ENCODE results near the gene DNMT1. TPM values are rescaled to one million over a fixed set of nuclear protein-coding genes. Genes with fewer than 3 reads are reported as not detected.
"Not testable (repeated sequence)": the region's sequence is repeated elsewhere in the genome, so short reads cannot be mapped to it uniquely, and the experiment has no call there.

Gene DNMT1
- total RNA-seq, 1 experiment from 2014 or later, result 168 TPM

DNA sequence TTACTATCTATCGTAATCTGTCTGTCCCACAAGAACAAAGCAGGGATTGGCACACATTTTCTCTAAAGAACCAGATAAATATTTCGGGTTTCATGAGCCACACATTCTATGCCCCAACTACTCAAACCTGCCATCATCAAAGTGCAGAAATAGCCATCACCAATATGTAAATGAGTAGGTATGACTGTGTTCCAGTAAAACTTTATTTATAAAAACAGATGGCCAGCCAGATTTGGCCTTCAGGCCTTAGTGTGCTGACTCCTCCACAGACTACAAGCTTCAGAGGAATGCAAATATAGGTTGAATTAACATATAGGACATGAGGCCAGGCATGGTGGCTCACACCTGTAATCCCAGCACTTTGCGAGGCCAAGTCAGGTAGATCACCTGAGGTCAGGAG is 8.9 kb upstream of the DNMT1 start:
- Histone ChIP-seq H3K4me1 (ENCODE audit: control insufficient read depth, insufficient read depth, low read length) (no peaks in the 10 kb centered on the region), H3K4me3 (ENCODE audit: low read depth in 2 of 2, low read length in 2 of 2) (no peak overlapping the region), H3K9me3 (ENCODE audit: control insufficient read depth, insufficient read depth, low read depth, low read length) (no peaks in the 10 kb centered on the region), H3K27me3 (ENCODE audit: control insufficient read depth, insufficient read depth, low read length) (no peaks in the 10 kb centered on the region), H3K36me3 (ENCODE audit: control insufficient read depth, insufficient read depth, low read length) (no peaks in the 10 kb centered on the region), H3K27ac (ENCODE audit: low read length) (no peak overlapping the region)
- POLR2A ChIA-PET, result no interaction called here
- CTCF ChIA-PET, result no interaction called here
- ATAC-seq (no peak), DNase-seq (ENCODE audit: low read depth, low spot score) (no peak)
- intact Hi-C loops (cut with micrococcal nuclease; ENCODE audit: unreplicated experiment) (no loop called here), in situ Hi-C loops (cut with HindIII; ENCODE audit: low pct_unique_long_range_greater_than_20kb, low sequenced_read_pairs) (no loop called here)
- TF ChIP-seq TCF7L2 (IDR thresholded peaks at IDR 0.05; ENCODE audit: low read depth, low read length), result no peak
- TF ChIP-seq, protein P1, sequence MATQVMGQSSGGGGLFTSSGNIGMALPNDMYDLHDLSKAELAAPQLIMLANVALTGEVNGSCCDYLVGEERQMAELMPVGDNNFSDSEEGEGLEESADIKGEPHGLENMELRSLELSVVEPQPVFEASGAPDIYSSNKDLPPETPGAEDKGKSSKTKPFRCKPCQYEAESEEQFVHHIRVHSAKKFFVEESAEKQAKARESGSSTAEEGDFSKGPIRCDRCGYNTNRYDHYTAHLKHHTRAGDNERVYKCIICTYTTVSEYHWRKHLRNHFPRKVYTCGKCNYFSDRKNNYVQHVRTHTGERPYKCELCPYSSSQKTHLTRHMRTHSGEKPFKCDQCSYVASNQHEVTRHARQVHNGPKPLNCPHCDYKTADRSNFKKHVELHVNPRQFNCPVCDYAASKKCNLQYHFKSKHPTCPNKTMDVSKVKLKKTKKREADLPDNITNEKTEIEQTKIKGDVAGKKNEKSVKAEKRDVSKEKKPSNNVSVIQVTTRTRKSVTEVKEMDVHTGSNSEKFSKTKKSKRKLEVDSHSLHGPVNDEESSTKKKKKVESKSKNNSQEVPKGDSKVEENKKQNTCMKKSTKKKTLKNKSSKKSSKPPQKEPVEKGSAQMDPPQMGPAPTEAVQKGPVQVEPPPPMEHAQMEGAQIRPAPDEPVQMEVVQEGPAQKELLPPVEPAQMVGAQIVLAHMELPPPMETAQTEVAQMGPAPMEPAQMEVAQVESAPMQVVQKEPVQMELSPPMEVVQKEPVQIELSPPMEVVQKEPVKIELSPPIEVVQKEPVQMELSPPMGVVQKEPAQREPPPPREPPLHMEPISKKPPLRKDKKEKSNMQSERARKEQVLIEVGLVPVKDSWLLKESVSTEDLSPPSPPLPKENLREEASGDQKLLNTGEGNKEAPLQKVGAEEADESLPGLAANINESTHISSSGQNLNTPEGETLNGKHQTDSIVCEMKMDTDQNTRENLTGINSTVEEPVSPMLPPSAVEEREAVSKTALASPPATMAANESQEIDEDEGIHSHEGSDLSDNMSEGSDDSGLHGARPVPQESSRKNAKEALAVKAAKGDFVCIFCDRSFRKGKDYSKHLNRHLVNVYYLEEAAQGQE (IDR thresholded peaks at IDR 0.05; ENCODE audit: insufficient read depth in 1 of 2, low read depth in 2 of 2, low read length in 1 of 2), result no peak
- TF ChIP-seq SIN3A (IDR thresholded peaks at IDR 0.05; ENCODE audit: borderline replicate concordance, insufficient read depth, low read depth, low read length), result no peak
- no peak for TF ChIP-seq POLR2AphosphoS5 (IDR thresholded peaks at IDR 0.05; ENCODE audit: low read depth, low read length)
- TF ChIP-seq CTCF (IDR thresholded peaks at IDR 0.05), result no peak
- BruUV-seq (replicated peaks), result no TSS peak

DNA sequence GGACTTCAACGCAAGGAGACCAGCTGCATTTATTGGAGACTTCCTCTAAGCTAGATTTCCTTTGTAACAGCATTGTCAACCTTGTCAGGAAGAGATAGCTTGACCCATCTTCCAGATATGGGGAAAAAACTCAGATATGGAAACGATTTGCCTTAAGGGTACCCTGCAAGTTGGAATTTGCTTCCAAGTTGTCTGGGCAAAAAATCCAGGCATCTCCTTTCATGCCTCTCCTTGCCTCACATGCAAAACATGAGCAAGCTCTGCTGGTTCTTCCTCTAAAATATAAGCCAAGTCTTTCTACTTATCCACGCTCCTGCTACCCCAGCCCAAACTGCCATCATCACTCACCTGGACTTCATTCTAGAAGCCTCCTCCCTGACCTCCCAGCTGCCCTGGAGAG is 6.4 kb upstream of the DNMT1 start:
- intact Hi-C loops (cut with micrococcal nuclease; ENCODE audit: unreplicated experiment), result no loop called here
- Histone ChIP-seq H3K4me3 (ENCODE audit: low read depth in 2 of 2, low read length in 2 of 2) (no peak overlapping the region), H3K36me3 (ENCODE audit: control insufficient read depth, insufficient read depth, low read length) (no peaks in the 10 kb centered on the region), H3K9me3 (ENCODE audit: control insufficient read depth, insufficient read depth, low read depth, low read length) (no peaks in the 10 kb centered on the region), H3K4me1 (ENCODE audit: control insufficient read depth, insufficient read depth, low read length) (no peaks in the 10 kb centered on the region), H3K27me3 (ENCODE audit: control insufficient read depth, insufficient read depth, low read length) (no peaks in the 10 kb centered on the region), H3K27ac (ENCODE audit: low read length) (no peak overlapping the region)
- CTCF ChIA-PET, result interaction anchor here (0.6 kb wide), 1 partner anchor 38 kb away, joined by 7 read pairs; no protein-coding TSS in a partner anchor
- POLR2A ChIA-PET, result no interaction called here
- ATAC-seq (no peak), DNase-seq (ENCODE audit: low read depth, low spot score) (no peak)
- BruUV-seq (replicated peaks), result no TSS peak
- TF ChIP-seq, protein P1 (IDR thresholded peaks at IDR 0.05; ENCODE audit: insufficient read depth in 1 of 2, low read depth in 2 of 2, low read length in 1 of 2), result no peak
- TF ChIP-seq POLR2AphosphoS5 (IDR thresholded peaks at IDR 0.05; ENCODE audit: low read depth, low read length), result no peak
- TF ChIP-seq SIN3A (IDR thresholded peaks at IDR 0.05; ENCODE audit: borderline replicate concordance, insufficient read depth, low read depth, low read length), result no peak
- TF ChIP-seq TCF7L2 (IDR thresholded peaks at IDR 0.05; ENCODE audit: low read depth, low read length), result no peak
- no peak for TF ChIP-seq CTCF (IDR thresholded peaks at IDR 0.05)
- in situ Hi-C loops (cut with HindIII; ENCODE audit: low pct_unique_long_range_greater_than_20kb, low sequenced_read_pairs), result no loop called here

- ATAC-seq; BruUV-seq (replicated peaks); intact Hi-C loops (cut with micrococcal nuclease; ENCODE audit: unreplicated experiment); H3K4me3 ChIP-seq (ENCODE audit: low read depth in 2 of 2, low read length in 2 of 2); H3K9me3 ChIP-seq (ENCODE audit: control insufficient read depth, insufficient read depth, low read depth, low read length); H3K4me1 ChIP-seq (ENCODE audit: control insufficient read depth, insufficient read depth, low read length); H3K36me3 ChIP-seq (ENCODE audit: control insufficient read depth, insufficient read depth, low read length); H3K27ac ChIP-seq (ENCODE audit: low read length); H3K27me3 ChIP-seq (ENCODE audit: control insufficient read depth, insufficient read depth, low read length); DNase-seq (ENCODE audit: low read depth, low spot score); CTCF ChIA-PET; in situ Hi-C loops (cut with HindIII; ENCODE audit: low pct_unique_long_range_greater_than_20kb, low sequenced_read_pairs): not testable (repeated sequence)
- POLR2A ChIA-PET, result interaction anchor here (0.6 kb wide), 1 partner anchor 10 kb away, joined by 12 read pairs; no protein-coding TSS in a partner anchor
These were observed 5.3 kb upstream of the DNMT1 start for GRCh38 chr19:10200101-10200500.
